NT2/D1 (cell line): ENCODE data around the gene MAN1B1.

ENCODE experiments used
- DNase-seq: peaks from one replicate; pipeline ENCODE4 v3.0.0-alpha.2; 2011; ENCODE audit warnings: low read depth, low spot score
- H3K27me3 ChIP-seq: 2 replicates; pipeline ENCODE4 v1.6.0; 2011; ENCODE audit warnings: mild to moderate bottlenecking; ENCODE audit not compliant: insufficient read length, insufficient read depth
- H3K36me3 ChIP-seq: 2 replicates; pipeline ENCODE4 v1.6.1; 2011; ENCODE audit warnings: mild to moderate bottlenecking, low read length, mixed read lengths; ENCODE audit not compliant: insufficient read depth, insufficient read length
- H3K4me1 ChIP-seq: 2 replicates; pipeline ENCODE4 v1.5.1; 2011; ENCODE audit not compliant: insufficient read depth, insufficient read length
- H3K4me3 ChIP-seq: 2 replicates; pipeline ENCODE4 v1.5.1; 2011; ENCODE audit warnings: low read depth; ENCODE audit not compliant: insufficient read length
- H3K9ac ChIP-seq: 2 replicates; pipeline ENCODE4 v1.6.0; 2011; ENCODE audit warnings: low read depth; ENCODE audit not compliant: insufficient read length
- H3K9me3 ChIP-seq: 2 replicates; pipeline ENCODE4 v1.5.1; 2011; ENCODE audit warnings: mild to moderate bottlenecking, low read length; ENCODE audit not compliant: insufficient read depth
- SUZ12 ChIP-seq: IDR thresholded peaks from 2 replicates; pipeline ENCODE4 v1.6.1; 2011; ENCODE audit not compliant: insufficient read length, insufficient read depth; ENCODE audit errors: extremely low read depth
- YY1 ChIP-seq: IDR thresholded peaks from 2 replicates; pipeline ENCODE4 v1.6.1; 2011; ENCODE audit not compliant: insufficient read length, insufficient read depth
- ZNF274 ChIP-seq: IDR thresholded peaks from 2 replicates; pipeline ENCODE4 v1.6.1; 2011; ENCODE audit warnings: mild to moderate bottlenecking, low read depth, low read length

The MAN1B1 gene

GRCh38 chr9:137068539-137069507 is 18.0 kb upstream of the MAN1B1 start:
- peaks cover 24% of the 10 kb centered on the region for H3K36me3 ChIP-seq
- peak overlapping the region; percentile 90 for H3K9ac ChIP-seq
- TF ChIP-seq ZNF274 (no peak), SUZ12 (no peak), YY1 (no peak)
- no peaks in the 10 kb centered on the region for H3K9me3 ChIP-seq
- H3K27me3 ChIP-seq = peaks cover 13% of the 10 kb centered on the region
- peaks cover 29% of the 10 kb centered on the region for H3K4me1 ChIP-seq
- DNase-seq = no peak
- H3K4me3 ChIP-seq = peak overlapping the region; percentile 71

DNA sequence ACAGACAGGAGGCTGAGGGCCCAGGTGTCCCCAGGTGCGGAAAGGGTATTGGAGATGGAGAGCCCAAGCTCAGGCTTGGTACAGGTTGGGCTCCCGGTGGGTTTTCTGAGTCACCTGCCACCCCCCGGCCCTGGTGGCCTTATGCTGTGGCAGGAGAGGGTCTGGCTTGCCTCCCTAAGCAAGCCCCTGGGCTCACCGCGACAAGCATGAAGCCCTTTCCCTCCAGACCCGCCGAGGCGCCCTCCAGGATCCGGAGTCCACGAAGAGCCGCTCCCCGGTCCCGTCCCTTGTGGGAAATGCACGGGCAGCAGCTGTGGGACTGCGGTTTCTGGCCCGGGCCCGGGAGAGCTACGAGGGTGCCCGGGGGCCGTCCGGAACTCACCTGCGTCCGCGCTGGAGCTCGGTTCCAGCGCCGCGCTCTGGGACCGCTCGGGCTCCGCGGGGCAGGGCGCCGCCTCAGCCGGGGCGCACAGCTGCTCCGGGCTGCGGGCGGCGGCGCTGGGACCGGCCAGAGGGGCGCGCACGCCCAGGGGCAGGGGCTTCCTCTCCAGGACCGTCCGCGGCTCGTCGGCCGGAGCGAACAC is 17.2 kb upstream of the MAN1B1 start:
- Histone ChIP-seq H3K4me3 (peak overlapping the region; percentile 71), H3K4me1 (peaks cover 27% of the 10 kb centered on the region), H3K36me3 (peaks cover 20% of the 10 kb centered on the region), H3K27me3 (peaks cover 15% of the 10 kb centered on the region), H3K9ac (peak overlapping the region; percentile 90), H3K9me3 (no peaks in the 10 kb centered on the region)
- TF ChIP-seq SUZ12 = no peak
- no peak for TF ChIP-seq YY1
- TF ChIP-seq ZNF274 = no peak
- DNase-seq = no peak

GRCh38 chr9:137070201-137070905 is 16.4 kb upstream of the MAN1B1 start, which contains the start of gene SAPCD2:
Gene SAPCD2 (minus strand): TSS chr9:137070557. CDS start chr9:137070460, 97 bp downstream.
- no peak for TF ChIP-seq YY1
- TF ChIP-seq ZNF274 = no peak
- TF ChIP-seq SUZ12 = no peak
- Histone ChIP-seq H3K9me3 (no peaks in the 10 kb centered on the region), H3K36me3 (peaks cover 13% of the 10 kb centered on the region), H3K4me1 (peaks cover 30% of the 10 kb centered on the region), H3K4me3 (peak within 1 kb of the TSS; percentile 71), H3K27me3 (peaks cover 15% of the 10 kb centered on the region), H3K9ac (peak within 1 kb of the TSS; percentile 90)
- DNase-seq = peak; percentile 80

- TF ChIP-seq SUZ12 (no peak), ZNF274 (no peak), YY1 (no peak)
- Histone ChIP-seq H3K4me3 (peak overlapping the region; percentile 16), H3K9ac (peak overlapping the region; percentile 78), H3K9me3 (no peaks in the 10 kb centered on the region), H3K36me3 (peaks cover 8% of the 10 kb centered on the region), H3K4me1 (peaks cover 30% of the 10 kb centered on the region), H3K27me3 (peaks cover 15% of the 10 kb centered on the region)
- no peak for DNase-seq
Observed at GRCh38 chr9:137070906-137071275, 15.9 kb upstream of the MAN1B1 start.

GRCh38 chr9:137071282-137071681 is 15.5 kb upstream of the MAN1B1 start:
- TF ChIP-seq YY1 = no peak
- TF ChIP-seq SUZ12 = no peak
- TF ChIP-seq ZNF274 = no peak
- H3K36me3 ChIP-seq = peaks cover 4% of the 10 kb centered on the region
- H3K4me3 ChIP-seq = peak overlapping the region; percentile 16
- DNase-seq = no peak
- H3K4me1 ChIP-seq = peaks cover 30% of the 10 kb centered on the region
- peak overlapping the region; percentile 78 for H3K9ac ChIP-seq
- peaks cover 15% of the 10 kb centered on the region for H3K27me3 ChIP-seq
- H3K9me3 ChIP-seq = no peaks in the 10 kb centered on the region

DNA sequence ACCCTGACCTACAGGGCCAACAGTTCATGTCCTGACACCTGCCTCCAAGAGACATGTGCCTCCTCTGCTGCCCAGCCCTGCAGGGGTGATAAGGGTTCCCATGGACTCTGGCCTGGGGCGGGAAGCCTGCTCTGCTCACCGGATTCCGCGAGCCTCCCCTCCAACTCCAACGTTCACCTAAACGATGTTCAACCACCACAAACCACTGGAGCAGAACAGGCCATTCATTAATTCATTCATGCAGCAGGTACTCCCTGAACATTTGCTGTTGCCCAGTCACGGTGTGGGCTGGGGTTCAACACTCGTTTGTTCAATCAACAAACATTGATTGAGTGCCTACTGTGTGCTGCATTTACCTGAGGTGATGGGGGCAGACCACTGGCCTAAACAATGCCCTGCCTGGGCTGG is 12.8 kb upstream of the MAN1B1 start:
- TF ChIP-seq SUZ12 (no peak), ZNF274 (no peak), YY1 (no peak)
- Histone ChIP-seq H3K4me1 (peaks cover 20% of the 10 kb centered on the region), H3K9me3 (no peaks in the 10 kb centered on the region), H3K27me3 (peaks cover 19% of the 10 kb centered on the region), H3K36me3 (no peaks in the 10 kb centered on the region), H3K9ac (no peak overlapping the region), H3K4me3 (no peak overlapping the region)
- no peak for DNase-seq
